Liver (tissue), 9 donors: ENCODE measurements around the gene PPHLN1. TPM values are rescaled to one million over a fixed set of nuclear protein-coding genes. Genes with fewer than 3 reads are reported as not detected.

Source experiments
- DNase-seq: peaks from one replicate; pipeline ENCODE4 v3.0.0-alpha.2; 2017; ENCODE audit warnings: low spot score
- H3K27ac ChIP-seq, 2 donors: one replicate each; pipeline ENCODE4 v1.7.0; 2013; ENCODE audit warnings: inconsistent platforms in 2 of 2, low read length in 2 of 2, control low read depth in 1 of 2, low read depth in 1 of 2, mild to moderate bottlenecking in 1 of 2
- H3K27me3 ChIP-seq, 4 donors: one replicate each; pipeline versions ENCODE4 v1.6.1 to v1.7.0; 2013; ENCODE audit warnings: low read length in 3 of 4, inconsistent platforms in 1 of 4, mild to moderate bottlenecking in 1 of 4, moderate library complexity in 1 of 4; ENCODE audit not compliant: control insufficient read depth in 4 of 4, insufficient read depth in 4 of 4
- H3K36me3 ChIP-seq, 4 donors: one replicate each; pipeline versions ENCODE4 v1.6.1 to v1.7.0; 2013; ENCODE audit warnings: low read length in 3 of 4, mild to moderate bottlenecking in 3 of 4, low read depth in 1 of 4, moderate library complexity in 1 of 4; ENCODE audit not compliant: control insufficient read depth in 4 of 4, insufficient read depth in 3 of 4
- H3K4me1 ChIP-seq, 4 donors: one replicate each; pipeline versions ENCODE4 v1.6.1 to v1.7.0; 2013; ENCODE audit warnings: low read length in 3 of 4, mild to moderate bottlenecking in 3 of 4, moderate library complexity in 1 of 4; ENCODE audit not compliant: control insufficient read depth in 4 of 4, insufficient read depth in 4 of 4
- H3K4me3 ChIP-seq, 3 donors: one replicate each; pipeline versions ENCODE4 v1.6.1 to v1.7.0; 2013; ENCODE audit warnings: low read length in 3 of 3, control low read depth in 1 of 3, low read depth in 1 of 3, mild to moderate bottlenecking in 1 of 3
- H3K9ac ChIP-seq, 2 donors: one replicate each; pipeline ENCODE4 v1.7.0; 2013; ENCODE audit warnings: low read length in 2 of 2, mild to moderate bottlenecking in 2 of 2, moderate library complexity in 2 of 2, control low read depth in 1 of 2, low read depth in 1 of 2
- H3K9me3 ChIP-seq, 4 donors: one replicate each; pipeline versions ENCODE4 v1.6.1 to v1.7.0; 2013; ENCODE audit warnings: low read length in 3 of 4; ENCODE audit not compliant: control insufficient read depth in 4 of 4
- EGR1 ChIP-seq, 2 donors: IDR thresholded peaks; 2 replicates each; pipeline ENCODE4 v1.6.1; 2016 to 2018; ENCODE audit warnings: antibody characterized with exemption in 2 of 2, low read depth in 2 of 2
- FOXA1 ChIP-seq: IDR thresholded peaks from 2 replicates; pipeline ENCODE4 v1.6.1; 2016; ENCODE audit warnings: antibody characterized with exemption
- GABPA ChIP-seq, 2 donors: IDR thresholded peaks in 1 of 2; conservative IDR thresholded peaks in 1 of 2; 2 replicates each; pipeline ENCODE4 v1.6.1; 2016; ENCODE audit warnings: antibody characterized with exemption in 2 of 2, mild to moderate bottlenecking in 1 of 2, moderate library complexity in 1 of 2
- HNF4A ChIP-seq, 2 donors: conservative IDR thresholded peaks; 2 replicates each; pipeline ENCODE4 v1.6.1; 2016; ENCODE audit warnings: antibody characterized with exemption in 2 of 2, mild to moderate bottlenecking in 2 of 2
- HNF4G ChIP-seq: IDR thresholded peaks from 2 replicates; pipeline ENCODE4 v1.6.1; 2016; ENCODE audit warnings: antibody characterized with exemption
- JUND ChIP-seq, 2 donors: IDR thresholded peaks; 2 replicates each; pipeline ENCODE4 v1.6.1; 2016; ENCODE audit warnings: antibody characterized with exemption in 2 of 2
- NR2F2 ChIP-seq: IDR thresholded peaks from 2 replicates; pipeline ENCODE4 v1.6.1; 2016; ENCODE audit warnings: antibody characterized with exemption
- RAD21 ChIP-seq, 2 donors: IDR thresholded peaks; 2 replicates each; pipeline ENCODE4 v1.6.1; 2016; ENCODE audit warnings: antibody characterized with exemption in 2 of 2, mild to moderate bottlenecking in 2 of 2
- RXRA ChIP-seq, 2 donors: IDR thresholded peaks; 2 replicates each; pipeline ENCODE4 v1.6.1; 2017 to 2018; ENCODE audit warnings: antibody characterized with exemption in 2 of 2, mild to moderate bottlenecking in 1 of 2
- SP1 ChIP-seq: IDR thresholded peaks from 2 replicates; pipeline ENCODE4 v1.6.1; 2018; ENCODE audit warnings: antibody characterized with exemption, mild to moderate bottlenecking
- TAF1 ChIP-seq: conservative IDR thresholded peaks from 2 replicates; pipeline ENCODE4 v1.6.1; 2016; ENCODE audit warnings: antibody characterized with exemption, mild to moderate bottlenecking
- YY1 ChIP-seq: IDR thresholded peaks from 2 replicates; pipeline ENCODE4 v1.6.1; 2016; ENCODE audit warnings: antibody characterized with exemption, mild to moderate bottlenecking
- WGBS: extraction: QIAGEN DNeasy Blood & Tissue Kit; methylation state at CpG from one replicate; pipeline ENCODE4 v1.1.7; 2013; 5-methylcytosine and 5-hydroxymethylcytosine counted together
- polyA plus RNA-seq, 2 donors: library from polyadenylated mRNA; stranded (reverse) in 1 of 2; unstranded in 1 of 2; fragments of 200-250 nt in 1 of 2; fragments of >200 nt in 1 of 2; fragmentation: Nextera tagmentation in 1 of 2; extraction: Ambion mirVana in 1 of 2; gene quantifications; one replicate each; pipeline versions ENCODE4 v1.2.1 to v1.2.3, GENCODE V29; 2013 to 2015
- total RNA-seq, 2 donors: library from RNA; depleted of rRNA; stranded (reverse); fragments of >200 nt; gene quantifications; one replicate each; pipeline ENCODE4 v1.2.3, GENCODE V29; 2014
- TF ChIP-seq, protein P1 (sequence below): fragments of 150-350 bp; IDR thresholded peaks from 2 replicates; pipeline ENCODE4 v1.5.1; 2017; ENCODE audit warnings: improper control_type of control experiment, low read depth, low read length; ENCODE audit not compliant: missing input control
- TF ChIP-seq, protein P2 (sequence below): IDR thresholded peaks from 2 replicates; pipeline ENCODE4 v1.6.1; 2016; ENCODE audit warnings: antibody characterized with exemption
- TF ChIP-seq, protein P3 (sequence below): IDR thresholded peaks from 2 replicates; pipeline ENCODE4 v1.6.1; 2016; ENCODE audit warnings: antibody characterized with exemption
- TF ChIP-seq, protein P4 (sequence below): IDR thresholded peaks from 2 replicates; pipeline ENCODE4 v1.6.1; 2016; ENCODE audit warnings: antibody characterized with exemption, mild to moderate bottlenecking
- TF ChIP-seq, protein P5 (sequence below): IDR thresholded peaks from 2 replicates; pipeline ENCODE4 v1.6.1; 2016; ENCODE audit warnings: antibody characterized with exemption
- donor health status: healthy.
- donor health status: healthy.
- donor health status: healthy.
- donor health status: healthy.
- donor health status: healthy.

PPHLN1 gene
- total and polyA plus RNA-seq, 4 donors, result 11.6 to 40.3 (median 27.7) TPM

DNA sequence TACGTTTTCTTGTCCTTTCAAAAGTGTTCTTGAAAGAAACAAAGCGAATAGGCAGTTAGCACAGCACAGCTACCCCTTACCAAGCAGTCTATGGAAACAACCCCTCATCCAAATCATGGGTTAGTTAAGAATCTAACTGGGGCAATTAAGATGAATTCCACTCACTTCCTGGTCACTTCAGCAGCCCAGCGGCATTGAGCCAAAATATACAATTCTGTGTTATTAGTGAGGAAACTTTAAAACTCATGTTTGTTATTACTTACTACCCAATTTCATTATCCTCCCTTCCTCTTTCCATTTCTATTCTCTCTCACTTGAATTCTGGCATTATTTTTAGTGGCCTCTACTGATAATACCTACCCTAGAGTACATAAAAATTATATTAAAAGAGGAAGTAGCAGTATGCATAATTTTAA lies 121.4 kb downstream of the PPHLN1 start:
- Histone ChIP-seq H3K27ac (no peak overlapping the region), H3K9ac (no peak overlapping the region), H3K27me3 (no peaks in the 10 kb centered on the region), H3K9me3 (no peaks in the 10 kb centered on the region), H3K4me1 (no peaks in the 10 kb centered on the region), H3K4me3 (no peak overlapping the region), H3K36me3 (peaks cover 0 to 13% (median 4%) of the 10 kb centered on the region in 4 donors)
- 92% methylated on average over 3 of the region's 3 CpGs for WGBS
- TF ChIP-seq, protein P1, sequence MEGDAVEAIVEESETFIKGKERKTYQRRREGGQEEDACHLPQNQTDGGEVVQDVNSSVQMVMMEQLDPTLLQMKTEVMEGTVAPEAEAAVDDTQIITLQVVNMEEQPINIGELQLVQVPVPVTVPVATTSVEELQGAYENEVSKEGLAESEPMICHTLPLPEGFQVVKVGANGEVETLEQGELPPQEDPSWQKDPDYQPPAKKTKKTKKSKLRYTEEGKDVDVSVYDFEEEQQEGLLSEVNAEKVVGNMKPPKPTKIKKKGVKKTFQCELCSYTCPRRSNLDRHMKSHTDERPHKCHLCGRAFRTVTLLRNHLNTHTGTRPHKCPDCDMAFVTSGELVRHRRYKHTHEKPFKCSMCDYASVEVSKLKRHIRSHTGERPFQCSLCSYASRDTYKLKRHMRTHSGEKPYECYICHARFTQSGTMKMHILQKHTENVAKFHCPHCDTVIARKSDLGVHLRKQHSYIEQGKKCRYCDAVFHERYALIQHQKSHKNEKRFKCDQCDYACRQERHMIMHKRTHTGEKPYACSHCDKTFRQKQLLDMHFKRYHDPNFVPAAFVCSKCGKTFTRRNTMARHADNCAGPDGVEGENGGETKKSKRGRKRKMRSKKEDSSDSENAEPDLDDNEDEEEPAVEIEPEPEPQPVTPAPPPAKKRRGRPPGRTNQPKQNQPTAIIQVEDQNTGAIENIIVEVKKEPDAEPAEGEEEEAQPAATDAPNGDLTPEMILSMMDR, result no peak
- TF ChIP-seq, protein P2, sequence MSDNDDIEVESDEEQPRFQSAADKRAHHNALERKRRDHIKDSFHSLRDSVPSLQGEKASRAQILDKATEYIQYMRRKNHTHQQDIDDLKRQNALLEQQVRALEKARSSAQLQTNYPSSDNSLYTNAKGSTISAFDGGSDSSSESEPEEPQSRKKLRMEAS, result no peak
- TF ChIP-seq, protein P3, sequence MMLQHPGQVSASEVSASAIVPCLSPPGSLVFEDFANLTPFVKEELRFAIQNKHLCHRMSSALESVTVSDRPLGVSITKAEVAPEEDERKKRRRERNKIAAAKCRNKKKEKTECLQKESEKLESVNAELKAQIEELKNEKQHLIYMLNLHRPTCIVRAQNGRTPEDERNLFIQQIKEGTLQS, result no peak
- TF ChIP-seq, protein P4, sequence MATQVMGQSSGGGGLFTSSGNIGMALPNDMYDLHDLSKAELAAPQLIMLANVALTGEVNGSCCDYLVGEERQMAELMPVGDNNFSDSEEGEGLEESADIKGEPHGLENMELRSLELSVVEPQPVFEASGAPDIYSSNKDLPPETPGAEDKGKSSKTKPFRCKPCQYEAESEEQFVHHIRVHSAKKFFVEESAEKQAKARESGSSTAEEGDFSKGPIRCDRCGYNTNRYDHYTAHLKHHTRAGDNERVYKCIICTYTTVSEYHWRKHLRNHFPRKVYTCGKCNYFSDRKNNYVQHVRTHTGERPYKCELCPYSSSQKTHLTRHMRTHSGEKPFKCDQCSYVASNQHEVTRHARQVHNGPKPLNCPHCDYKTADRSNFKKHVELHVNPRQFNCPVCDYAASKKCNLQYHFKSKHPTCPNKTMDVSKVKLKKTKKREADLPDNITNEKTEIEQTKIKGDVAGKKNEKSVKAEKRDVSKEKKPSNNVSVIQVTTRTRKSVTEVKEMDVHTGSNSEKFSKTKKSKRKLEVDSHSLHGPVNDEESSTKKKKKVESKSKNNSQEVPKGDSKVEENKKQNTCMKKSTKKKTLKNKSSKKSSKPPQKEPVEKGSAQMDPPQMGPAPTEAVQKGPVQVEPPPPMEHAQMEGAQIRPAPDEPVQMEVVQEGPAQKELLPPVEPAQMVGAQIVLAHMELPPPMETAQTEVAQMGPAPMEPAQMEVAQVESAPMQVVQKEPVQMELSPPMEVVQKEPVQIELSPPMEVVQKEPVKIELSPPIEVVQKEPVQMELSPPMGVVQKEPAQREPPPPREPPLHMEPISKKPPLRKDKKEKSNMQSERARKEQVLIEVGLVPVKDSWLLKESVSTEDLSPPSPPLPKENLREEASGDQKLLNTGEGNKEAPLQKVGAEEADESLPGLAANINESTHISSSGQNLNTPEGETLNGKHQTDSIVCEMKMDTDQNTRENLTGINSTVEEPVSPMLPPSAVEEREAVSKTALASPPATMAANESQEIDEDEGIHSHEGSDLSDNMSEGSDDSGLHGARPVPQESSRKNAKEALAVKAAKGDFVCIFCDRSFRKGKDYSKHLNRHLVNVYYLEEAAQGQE, result no peak
- TF ChIP-seq RAD21 (IDR thresholded peaks at IDR 0.05), result no peak
- no peak for TF ChIP-seq YY1
- TF ChIP-seq JUND (IDR thresholded peaks at IDR 0.05), result no peak
- no peak for TF ChIP-seq GABPA (IDR thresholded peaks at IDR 0.05 in 1 of 2, conservative IDR thresholded peaks at IDR 0.05 in 1 of 2)
- no peak for TF ChIP-seq HNF4A (conservative IDR thresholded peaks at IDR 0.05)
- no peak for TF ChIP-seq SP1
- TF ChIP-seq RXRA (IDR thresholded peaks at IDR 0.05), result no peak
- TF ChIP-seq EGR1 (IDR thresholded peaks at IDR 0.05; ENCODE audit: low read depth in 2 of 2), result no peak
- TF ChIP-seq FOXA1, result no peak
- no peak for TF ChIP-seq HNF4G
- TF ChIP-seq, protein P5, sequence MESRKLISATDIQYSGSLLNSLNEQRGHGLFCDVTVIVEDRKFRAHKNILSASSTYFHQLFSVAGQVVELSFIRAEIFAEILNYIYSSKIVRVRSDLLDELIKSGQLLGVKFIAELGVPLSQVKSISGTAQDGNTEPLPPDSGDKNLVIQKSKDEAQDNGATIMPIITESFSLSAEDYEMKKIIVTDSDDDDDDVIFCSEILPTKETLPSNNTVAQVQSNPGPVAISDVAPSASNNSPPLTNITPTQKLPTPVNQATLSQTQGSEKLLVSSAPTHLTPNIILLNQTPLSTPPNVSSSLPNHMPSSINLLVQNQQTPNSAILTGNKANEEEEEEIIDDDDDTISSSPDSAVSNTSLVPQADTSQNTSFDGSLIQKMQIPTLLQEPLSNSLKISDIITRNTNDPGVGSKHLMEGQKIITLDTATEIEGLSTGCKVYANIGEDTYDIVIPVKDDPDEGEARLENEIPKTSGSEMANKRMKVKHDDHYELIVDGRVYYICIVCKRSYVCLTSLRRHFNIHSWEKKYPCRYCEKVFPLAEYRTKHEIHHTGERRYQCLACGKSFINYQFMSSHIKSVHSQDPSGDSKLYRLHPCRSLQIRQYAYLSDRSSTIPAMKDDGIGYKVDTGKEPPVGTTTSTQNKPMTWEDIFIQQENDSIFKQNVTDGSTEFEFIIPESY, result no peak
- TF ChIP-seq TAF1, result no peak
- DNase-seq, result no peak

DNA sequence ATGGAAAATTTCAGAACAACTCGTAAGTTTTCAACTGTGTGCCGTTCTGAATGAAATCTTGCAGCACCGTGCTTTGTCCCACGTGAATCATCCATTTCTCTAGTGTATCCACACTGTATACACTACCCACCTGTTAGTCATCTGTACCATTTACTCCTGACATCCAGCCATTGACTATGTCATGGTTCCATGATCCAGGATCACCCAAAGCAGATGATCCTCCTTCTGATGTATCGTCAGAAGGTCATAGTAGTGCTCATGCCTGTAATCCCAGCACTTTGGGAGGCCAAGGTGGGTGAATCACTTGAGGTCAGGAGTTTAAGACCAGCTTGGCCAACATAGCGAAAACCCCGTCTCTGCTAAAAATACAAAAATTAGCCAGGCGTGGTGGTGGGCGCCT lies 122.9 kb downstream of the PPHLN1 start:
- H3K4me3 ChIP-seq, result no peak overlapping the region
- TF ChIP-seq, protein P4, result no peak
- TF ChIP-seq, protein P3, result no peak
- TF ChIP-seq GABPA (IDR thresholded peaks at IDR 0.05 in 1 of 2, conservative IDR thresholded peaks at IDR 0.05 in 1 of 2) (no peak), HNF4A (conservative IDR thresholded peaks at IDR 0.05) (no peak), RAD21 (IDR thresholded peaks at IDR 0.05) (no peak), YY1 (no peak), SP1 (no peak), TAF1 (no peak), EGR1 (IDR thresholded peaks at IDR 0.05; ENCODE audit: low read depth in 2 of 2) (no peak), NR2F2 (no peak)
- TF ChIP-seq, protein P2, result no peak
- TF ChIP-seq, protein P5, result no peak
- H3K36me3 ChIP-seq, result peaks cover 0 to 7% (median 3%) of the 10 kb centered on the region in 4 donors
- over 99% methylated on average over 9 of the region's 9 CpGs for WGBS
- no peak for DNase-seq
- H3K9ac ChIP-seq, result no peak overlapping the region
- H3K27ac ChIP-seq, result no peak overlapping the region
- H3K4me1 ChIP-seq, result no peaks in the 10 kb centered on the region
- no peaks in the 10 kb centered on the region for H3K9me3 ChIP-seq
- H3K27me3 ChIP-seq, result no peaks in the 10 kb centered on the region
